NB4 (cell line): Measurements from ENCODE around the gene IQCM.

Source experiments
- DNase-seq: peaks from one replicate; pipeline ENCODE4 v3.0.0; 2010; ENCODE audit warnings: low read depth
- H3K4me3 ChIP-seq: one replicate; pipeline ENCODE4 v1.5.1; 2011; ENCODE audit warnings: mild to moderate bottlenecking, low read depth, low read length, moderate library complexity
- CTCF ChIP-seq: IDR thresholded peaks from one replicate; pipeline ENCODE4 v1.5.1; 2012; ENCODE audit warnings: low read depth, low read length
- MAX ChIP-seq: IDR thresholded peaks from 2 replicates; pipeline ENCODE4 v1.6.1; 2011; ENCODE audit warnings: low read depth, low read length
- MYC ChIP-seq: IDR thresholded peaks from 2 replicates; pipeline ENCODE4 v1.6.1; 2011; ENCODE audit warnings: low read depth, low read length
- POLR2A ChIP-seq: IDR thresholded peaks from 2 replicates; pipeline ENCODE4 v1.6.1; 2011; ENCODE audit warnings: mild to moderate bottlenecking; ENCODE audit not compliant: insufficient read length; ENCODE audit errors: extremely low read depth

The IQCM gene

GRCh38 chr4:149370785-149371420 is 444.7 kb downstream of the IQCM start:
- no peak overlapping the region for H3K4me3 ChIP-seq
- DNase-seq, result peak; percentile 50
- peak; percentile 28 for TF ChIP-seq CTCF
- no peak for TF ChIP-seq POLR2A
- no peak for TF ChIP-seq MYC

- no peak overlapping the region for H3K4me3 ChIP-seq
- TF ChIP-seq MAX, result no peak
- TF ChIP-seq POLR2A, result no peak
- no peak for TF ChIP-seq CTCF
- TF ChIP-seq MYC, result no peak
- DNase-seq, result no peak
These were observed 445.6 kb downstream of the IQCM start for GRCh38 chr4:149370002-149370401.

GRCh38 chr4:149353241-149353640 is 462.4 kb downstream of the IQCM start:
- no peak for DNase-seq
- H3K4me3 ChIP-seq, result no peak overlapping the region
- TF ChIP-seq MYC (no peak), POLR2A (no peak), MAX (no peak), CTCF (no peak)

GRCh38 chr4:149349541-149349940 is 466.1 kb downstream of the IQCM start:
- TF ChIP-seq MAX (no peak), MYC (no peak), CTCF (no peak), POLR2A (no peak)
- DNase-seq, result no peak

GRCh38 chr4:149347139-149347538 is 468.5 kb downstream of the IQCM start:
- no peak overlapping the region for H3K4me3 ChIP-seq
- TF ChIP-seq POLR2A, result no peak
- no peak for TF ChIP-seq CTCF
- no peak for TF ChIP-seq MAX
- TF ChIP-seq MYC, result no peak
- no peak for DNase-seq

More at GRCh38 chr4:149349541-149349940, 466.1 kb downstream of the IQCM start:
- H3K4me3 ChIP-seq, result no peak overlapping the region

- TF ChIP-seq CTCF (no peak), POLR2A (no peak), MYC (no peak), MAX (no peak)
- H3K4me3 ChIP-seq, result no peak overlapping the region
- DNase-seq, result no peak
These were observed 470.2 kb downstream of the IQCM start for GRCh38 chr4:149345424-149345823.
